GM18517 (cell line): Measurements from ENCODE around the gene LYSMD1.

Experiments used
- ATAC-seq: cut with Tn5 transposase; IDR thresholded peaks from one replicate; pipeline ENCODE4 v1.9.1; 2021; ENCODE audit warnings: mild to moderate bottlenecking, moderate library complexity; ENCODE audit not compliant: unreplicated experiment

LYSMD1 gene

GRCh38 chr1:151143057-151143435, 22.7 kb downstream of the LYSMD1 start:
- no peak for ATAC-seq

- ATAC-seq: no peak
Observed at GRCh38 chr1:151142411-151143056, 23.2 kb downstream of the LYSMD1 start.

DNA sequence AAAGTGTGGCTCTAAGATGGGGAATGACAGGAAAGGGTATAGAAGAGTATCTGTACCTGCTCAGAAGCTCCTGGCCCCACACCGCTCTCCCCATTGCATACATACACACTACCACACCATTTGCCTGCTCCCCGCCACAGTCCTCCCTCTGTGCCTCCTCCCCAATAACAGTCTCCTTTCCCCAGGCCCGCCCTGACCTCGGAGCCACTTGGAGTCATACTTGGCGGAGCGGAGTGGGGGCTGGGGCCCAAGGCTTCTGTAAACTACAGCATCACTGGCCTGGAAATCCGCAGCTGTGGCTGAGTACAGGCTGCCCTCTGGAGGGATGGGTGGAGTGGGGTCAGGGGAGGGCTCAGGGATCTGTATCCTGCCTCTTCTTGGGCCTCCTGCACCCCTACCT, 27.9 kb downstream of the LYSMD1 start:
- no peak for ATAC-seq

DNA sequence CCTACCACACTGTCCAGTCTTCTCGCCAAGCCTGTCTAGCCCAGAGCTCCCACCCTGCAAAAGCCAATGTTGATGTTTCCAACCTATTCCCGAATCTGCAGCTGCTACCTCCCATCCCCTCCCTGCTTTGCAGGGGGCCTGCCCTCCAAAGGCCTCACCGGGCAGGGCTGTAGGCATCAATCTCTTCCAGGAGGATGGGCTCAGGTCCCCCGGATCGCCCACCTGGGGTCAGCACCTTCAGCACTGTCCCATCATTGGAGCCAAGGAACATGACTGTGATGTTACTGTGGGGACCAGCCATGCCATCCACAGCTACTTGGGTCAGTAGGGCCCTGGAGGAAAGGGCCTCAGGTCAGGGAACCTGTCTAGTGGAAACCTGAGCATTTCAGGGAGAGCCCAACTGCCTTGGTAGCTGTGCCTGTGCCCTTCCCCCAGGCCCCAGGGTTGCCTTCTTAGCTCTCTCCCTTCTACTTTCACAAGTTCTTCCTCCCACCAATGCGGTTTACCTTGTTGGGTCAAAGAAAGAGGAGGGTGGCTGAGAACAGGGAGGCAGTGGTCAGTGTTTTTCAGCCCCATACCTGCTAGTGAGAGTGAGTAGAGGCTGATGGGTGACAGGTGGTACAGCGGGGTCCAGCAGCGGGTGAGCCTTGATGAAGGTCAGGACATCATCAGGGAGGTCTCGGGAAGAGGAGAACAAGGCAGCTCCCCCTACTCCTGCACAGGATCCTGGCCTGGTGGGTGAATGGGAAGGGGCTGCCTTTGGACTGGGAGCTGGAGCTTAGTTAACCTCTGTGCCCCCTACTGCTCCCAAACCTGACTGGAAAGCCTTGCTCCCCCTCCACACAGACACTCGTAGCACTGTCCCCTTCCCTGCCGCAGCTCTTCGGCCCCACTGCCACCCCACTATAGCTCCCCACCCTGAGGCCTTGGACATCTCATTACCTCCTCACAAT, 30.0 kb downstream of the LYSMD1 start:
- ATAC-seq: no peak

DNA sequence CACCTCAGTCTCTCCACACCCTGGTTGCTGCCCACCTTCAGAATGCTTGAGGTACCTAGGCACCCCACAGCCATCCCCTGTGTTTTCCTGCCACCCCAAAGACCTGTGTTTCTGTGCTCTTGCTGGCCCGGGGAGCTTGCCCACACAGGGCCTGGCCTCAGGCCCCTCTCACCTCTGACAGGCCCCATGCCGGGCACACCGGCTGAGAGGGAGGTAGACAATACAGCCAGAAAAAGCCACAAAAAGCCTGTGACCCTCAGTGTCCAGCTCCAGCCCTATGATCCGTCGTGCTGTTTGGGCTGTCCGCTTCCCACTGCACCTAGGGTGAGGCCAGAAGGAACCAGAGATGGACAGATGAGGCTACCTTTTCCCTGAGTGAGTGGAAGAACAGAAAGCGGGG, 30.7 kb downstream of the LYSMD1 start:
- no peak for ATAC-seq

DNA sequence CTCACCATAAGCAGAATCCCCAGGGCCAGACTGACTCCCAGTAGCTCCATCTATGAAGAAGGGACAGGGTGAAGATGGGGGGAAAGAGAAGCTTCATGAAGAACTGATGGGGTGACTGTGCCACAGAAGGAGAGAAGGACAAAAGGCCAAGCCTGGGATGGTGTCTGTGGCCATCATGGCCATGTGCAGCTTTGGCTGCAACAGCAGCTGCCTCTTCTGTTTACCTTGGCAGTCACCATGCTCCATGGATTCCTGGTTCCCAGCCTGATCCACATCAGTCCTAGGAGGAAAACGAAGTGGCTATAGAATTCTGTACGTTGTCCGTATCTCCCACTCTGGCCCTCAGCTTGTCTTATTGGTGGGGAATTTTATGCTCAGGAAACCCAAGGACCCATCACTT, 31.3 kb downstream of the LYSMD1 start:
- no peak for ATAC-seq

- no peak for ATAC-seq
Observed at GRCh38 chr1:151133018-151133806, 32.5 kb downstream of the LYSMD1 start.

GRCh38 chr1:151132335-151133017, 33.2 kb downstream of the LYSMD1 start:
- ATAC-seq: no peak

DNA sequence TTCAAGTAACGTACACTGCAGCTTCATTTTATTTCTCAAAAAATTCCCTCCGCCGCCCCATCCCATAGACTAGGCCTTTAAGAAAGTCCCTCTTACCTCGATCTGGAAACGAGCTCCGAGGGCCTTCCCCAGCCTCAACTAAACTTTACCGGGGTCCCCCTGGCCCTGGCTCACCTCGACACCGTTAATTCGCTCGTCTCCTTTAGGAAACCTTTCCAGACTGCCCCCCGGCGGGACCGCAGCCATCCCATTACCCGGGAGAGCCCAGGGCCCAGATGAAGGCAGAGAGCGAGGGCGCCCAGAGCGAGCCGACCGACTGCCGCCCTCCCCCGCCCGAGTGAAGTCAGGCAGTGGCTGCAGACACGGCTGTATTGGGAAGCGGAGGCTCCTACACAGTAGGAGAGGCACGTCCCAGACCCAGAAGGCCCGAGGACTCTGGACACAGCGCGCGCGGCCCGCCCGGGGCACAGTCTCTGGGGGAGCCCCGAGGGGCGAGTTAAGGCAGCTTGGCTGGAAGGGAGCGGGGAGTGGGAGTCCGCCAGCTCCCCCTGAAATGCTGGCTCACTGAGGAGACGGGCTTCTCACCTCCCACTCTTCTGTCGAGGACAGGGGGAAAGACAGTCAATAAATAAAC, 33.9 kb downstream of the LYSMD1 start:
- ATAC-seq: no peak

GRCh38 chr1:151130987-151131586, 34.6 kb downstream of the LYSMD1 start:
- ATAC-seq: no peak

GRCh38 chr1:151128800-151129199, 36.9 kb downstream of the LYSMD1 start:
- ATAC-seq: no peak

DNA sequence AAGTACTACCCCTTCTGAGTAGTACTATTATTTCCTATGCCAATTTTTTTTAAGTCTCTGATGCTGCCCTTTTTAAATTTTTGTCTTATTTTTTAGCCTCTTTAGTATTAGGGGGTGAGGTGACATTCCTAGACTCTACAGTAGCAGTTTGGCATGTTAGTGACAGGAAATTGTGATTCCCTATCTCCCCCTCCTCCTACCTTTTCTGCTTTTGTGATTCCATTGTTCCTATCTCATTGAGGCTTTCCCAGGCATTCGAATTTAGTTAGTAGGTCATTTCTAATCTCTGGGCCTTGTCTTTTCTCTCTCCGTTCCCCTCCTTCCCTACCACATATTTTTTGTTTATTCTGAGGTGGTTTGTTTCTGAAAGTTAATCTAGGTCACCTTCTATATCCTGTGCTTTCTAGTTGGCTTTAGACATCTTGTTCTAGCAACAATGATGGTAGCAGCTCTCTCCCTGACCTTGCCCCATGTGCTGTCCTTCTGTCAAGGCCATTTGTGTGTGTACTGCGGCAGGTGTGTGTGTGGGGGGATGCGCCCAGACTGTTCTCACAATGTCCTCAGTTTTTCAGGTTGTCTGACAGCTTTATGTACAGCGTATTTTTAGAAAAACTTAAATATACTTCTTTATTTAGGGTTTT, 40.8 kb downstream of the LYSMD1 start:
- ATAC-seq: no peak

- ATAC-seq: no peak
Observed at GRCh38 chr1:151113877-151114276, 51.8 kb downstream of the LYSMD1 start.
